HG03139 (cell line): ENCODE measurements around the gene MAPKAP1.

Experiments
- ATAC-seq: cut with Tn5 transposase; IDR thresholded peaks from one replicate; pipeline ENCODE4 v1.9.1; 2021; ENCODE audit not compliant: unreplicated experiment

Gene MAPKAP1

GRCh38 chr9:125679597-125680189 lies 27.3 kb downstream of the MAPKAP1 start:
- ATAC-seq: no peak

DNA sequence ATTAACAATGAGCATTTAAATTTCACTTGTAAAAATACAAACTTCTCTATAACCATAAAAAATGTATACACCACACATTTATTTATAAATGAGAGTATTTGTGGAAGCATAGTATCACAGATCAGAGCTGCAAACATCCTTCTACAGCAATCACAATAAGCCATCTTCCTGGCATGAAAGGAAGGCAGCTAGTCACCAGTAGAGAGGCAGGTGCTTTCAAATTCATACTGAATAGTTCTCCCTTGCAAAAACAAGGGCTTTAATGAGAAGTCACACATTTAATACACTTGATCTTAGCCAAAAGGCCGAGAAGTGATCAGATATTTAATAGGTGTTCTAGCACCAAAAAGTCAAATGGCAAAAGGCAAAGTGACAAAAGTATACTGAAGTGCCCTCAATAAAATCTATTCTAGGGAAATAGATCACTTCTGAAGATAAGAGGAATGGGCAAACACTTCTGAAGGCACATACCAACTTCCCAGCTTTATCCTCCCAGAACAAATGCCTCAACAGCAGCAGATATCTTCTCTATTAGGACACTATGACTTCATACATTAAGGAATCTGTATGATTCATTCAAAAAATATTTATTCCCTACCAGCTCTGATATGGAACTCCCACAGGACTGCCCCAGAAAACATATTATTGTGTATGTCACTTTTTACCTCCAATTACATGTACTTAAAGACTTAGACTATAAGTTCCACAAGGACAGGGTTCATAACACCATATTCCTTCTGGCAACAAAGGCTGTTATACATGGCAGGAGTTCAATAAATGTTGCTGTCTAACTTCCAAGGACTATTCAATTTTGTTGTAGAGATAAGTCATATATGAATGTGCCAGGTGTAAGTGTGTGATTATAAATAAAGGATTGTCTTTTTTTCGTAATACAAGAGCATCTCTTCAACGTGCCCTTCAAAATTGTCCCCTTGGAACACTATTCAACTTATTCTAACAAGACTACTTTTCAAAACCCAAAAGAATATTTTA lies 31.7 kb downstream of the MAPKAP1 start:
- ATAC-seq: no peak

GRCh38 chr9:125672876-125673275 lies 34.1 kb downstream of the MAPKAP1 start:
- no peak for ATAC-seq

GRCh38 chr9:125663127-125663526 lies 43.9 kb downstream of the MAPKAP1 start:
- no peak for ATAC-seq

DNA sequence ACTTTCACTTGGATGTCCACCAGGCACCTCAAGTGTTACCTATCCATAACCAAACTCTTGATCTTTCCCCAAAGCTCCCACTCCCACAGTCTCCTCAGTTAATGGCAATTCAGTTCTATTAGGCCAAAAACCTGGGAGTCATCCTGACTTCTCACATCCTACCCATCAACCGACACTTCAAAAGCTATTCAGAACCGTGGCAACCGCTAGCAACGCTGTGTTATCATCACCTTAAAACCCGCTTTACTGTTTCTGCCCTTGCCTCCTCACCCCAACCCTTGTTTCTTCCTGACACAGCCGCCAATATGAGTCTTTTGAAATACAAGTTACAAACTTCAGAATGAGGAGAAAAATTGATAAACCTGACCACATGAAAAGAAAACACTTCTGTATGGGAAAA lies 46.5 kb downstream of the MAPKAP1 start:
- ATAC-seq: no peak

DNA sequence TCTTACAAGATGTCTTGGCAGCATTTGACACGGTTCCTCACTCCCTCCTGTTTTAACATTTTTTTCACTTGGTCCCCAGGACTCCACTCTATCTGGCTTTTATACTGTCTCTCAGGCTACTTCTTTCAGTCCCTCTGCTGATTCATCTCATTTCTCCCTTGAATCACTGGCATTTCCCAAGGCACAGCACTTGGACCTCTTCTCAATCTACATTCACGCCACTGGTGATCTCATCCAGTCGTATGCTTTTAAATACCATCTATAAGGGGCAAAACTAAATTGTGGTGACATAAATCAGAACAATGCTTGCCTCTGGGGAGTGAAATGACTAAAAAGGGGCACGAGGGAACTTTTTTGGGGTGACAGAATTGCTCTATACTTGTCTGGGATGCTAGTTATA lies 47.1 kb downstream of the MAPKAP1 start:
- ATAC-seq: no peak

- no peak for ATAC-seq
Measured at GRCh38 chr9:125659201-125659840, 47.7 kb downstream of the MAPKAP1 start.

DNA sequence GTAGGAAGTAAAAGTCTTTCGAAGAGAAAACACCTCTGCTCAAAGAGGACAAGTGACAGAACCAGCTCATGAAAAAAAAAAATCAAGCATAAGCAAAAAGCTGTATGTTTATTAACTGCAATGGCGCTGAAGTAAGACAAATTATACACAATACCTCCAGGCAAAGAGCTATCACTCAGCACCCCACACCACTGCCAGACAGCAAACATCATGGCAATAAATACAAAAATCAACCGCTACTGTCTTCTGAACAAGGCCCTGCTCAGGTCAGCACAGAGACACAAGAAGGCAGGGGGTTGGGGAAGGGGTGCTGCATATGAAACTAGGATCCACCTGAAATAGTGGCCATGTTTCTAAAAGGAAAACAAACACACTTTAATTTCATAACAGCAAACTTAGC lies 50.4 kb downstream of the MAPKAP1 start:
- ATAC-seq: no peak

GRCh38 chr9:125655691-125656410 lies 51.2 kb downstream of the MAPKAP1 start:
- no peak for ATAC-seq

DNA sequence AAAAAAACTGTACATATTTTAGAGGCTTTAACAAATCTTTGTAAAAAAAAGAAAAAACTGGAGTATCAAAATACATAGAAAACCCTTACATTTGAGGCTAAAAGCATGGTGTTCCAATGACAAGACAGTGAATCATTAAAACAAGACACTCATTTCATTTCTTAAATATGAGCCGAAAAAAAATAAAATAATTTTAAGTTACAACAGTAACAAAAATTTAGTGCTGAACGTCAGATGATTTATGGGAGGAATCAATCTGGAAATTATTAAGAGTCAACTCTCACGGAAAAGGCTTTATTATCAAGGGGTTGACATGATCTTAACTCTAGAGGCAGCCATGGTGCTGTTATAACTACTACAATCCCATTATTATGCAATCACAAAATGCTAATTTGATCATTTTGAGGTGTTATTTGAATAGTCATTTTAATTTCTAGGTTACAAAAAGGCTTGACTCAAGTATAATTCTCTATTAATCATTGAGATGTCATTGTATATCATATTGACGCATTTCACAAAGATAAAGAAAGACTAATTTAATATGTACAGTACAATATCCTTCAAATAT lies 51.9 kb downstream of the MAPKAP1 start:
- no peak for ATAC-seq

DNA sequence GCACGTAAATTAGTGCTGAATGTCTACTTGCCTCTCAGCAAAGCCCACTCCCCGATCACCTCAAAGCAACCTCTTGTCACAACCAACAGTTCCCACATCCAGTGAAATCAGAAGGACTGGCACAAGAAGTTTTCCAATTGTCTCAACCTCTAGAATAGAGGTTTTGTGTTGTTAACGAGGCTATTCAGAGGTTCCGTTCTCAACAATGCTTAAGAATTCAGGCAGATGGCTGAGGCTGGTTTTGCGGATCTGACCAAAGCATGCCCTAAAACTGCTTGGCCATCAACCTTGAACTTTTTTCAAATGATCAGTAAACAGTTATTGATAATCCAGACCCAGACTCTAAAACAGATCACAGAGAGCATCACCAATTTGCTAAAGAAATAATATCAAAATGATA lies 52.9 kb downstream of the MAPKAP1 start:
- ATAC-seq: no peak

- ATAC-seq: no peak
Measured at GRCh38 chr9:125653325-125653724, 53.7 kb downstream of the MAPKAP1 start.

- no peak for ATAC-seq
Measured at GRCh38 chr9:125652759-125653158, 54.2 kb downstream of the MAPKAP1 start.

DNA sequence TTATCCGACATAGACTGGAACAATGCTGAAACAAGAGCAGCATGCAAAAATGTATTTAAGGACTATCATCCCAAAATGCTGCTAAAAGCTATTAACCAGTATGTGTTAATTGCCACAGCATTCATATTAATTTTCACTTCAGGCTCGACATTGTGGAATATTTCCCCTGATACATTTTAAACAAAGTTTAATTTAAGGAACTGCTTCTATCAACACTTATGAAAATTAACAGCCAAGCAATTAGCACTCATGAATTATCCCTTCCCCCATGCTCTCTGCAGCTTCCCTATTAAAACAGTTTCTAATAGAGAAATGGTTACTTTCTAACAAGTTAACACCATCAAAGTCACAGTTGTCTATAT lies 54.8 kb downstream of the MAPKAP1 start:
- no peak for ATAC-seq

GRCh38 chr9:125651576-125652232 lies 55.3 kb downstream of the MAPKAP1 start:
- ATAC-seq: no peak

DNA sequence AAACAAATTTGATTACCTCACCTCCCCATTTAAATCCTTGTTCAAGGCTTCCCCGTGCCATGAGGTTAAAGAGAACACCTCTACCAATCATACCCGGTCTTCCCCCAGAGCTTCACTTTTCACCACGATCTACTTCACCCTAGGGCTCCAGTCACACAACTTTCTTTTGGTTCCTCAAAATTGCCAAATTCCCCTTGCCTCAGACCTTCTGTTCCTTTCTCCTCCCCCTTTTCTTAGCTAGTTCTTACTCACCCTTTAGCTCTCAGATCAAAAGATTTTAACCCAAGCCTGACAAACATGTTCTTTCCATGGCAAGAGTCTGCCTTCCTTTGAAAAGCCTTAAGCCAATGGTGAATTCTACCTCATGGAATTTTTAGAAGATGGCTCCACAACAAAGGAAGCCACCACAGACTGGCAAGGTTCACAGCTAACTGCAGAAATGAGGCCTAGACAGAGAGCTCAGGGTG lies 56.7 kb downstream of the MAPKAP1 start:
- peak; percentile 62 for ATAC-seq

- ATAC-seq: no peak
Measured at GRCh38 chr9:125649826-125650225, 57.2 kb downstream of the MAPKAP1 start.

DNA sequence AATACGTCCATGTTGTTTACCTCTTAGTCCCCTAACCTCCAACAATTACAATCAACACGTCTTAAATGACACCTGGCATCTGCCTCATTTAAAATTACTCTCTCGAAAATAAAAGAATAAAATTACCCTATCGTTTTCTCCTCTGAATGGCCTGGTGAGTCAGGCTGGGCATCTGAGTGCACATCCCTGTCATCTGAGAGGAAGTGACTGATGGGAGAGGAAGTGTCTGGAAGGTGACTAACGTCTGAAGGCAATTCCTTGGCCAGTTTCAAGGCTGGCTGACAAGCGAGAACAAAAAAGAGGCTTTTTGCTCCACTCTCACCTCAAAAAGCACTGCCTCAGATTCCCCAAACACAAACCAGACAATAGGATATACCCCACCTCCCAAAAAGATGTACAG lies 57.7 kb downstream of the MAPKAP1 start:
- ATAC-seq: no peak

GRCh38 chr9:125648294-125648693 lies 58.7 kb downstream of the MAPKAP1 start:
- no peak for ATAC-seq

- no peak for ATAC-seq
Measured at GRCh38 chr9:125646621-125647100, 60.3 kb downstream of the MAPKAP1 start.
